GM23338 (cell line): Measurements from ENCODE around the gene B4GALNT2.

Experiments
- CREB1 ChIP-seq: fragments of 250-450 bp; sonication (Bioruptor Pico); IDR thresholded peaks from 2 replicates; pipeline ENCODE4 v1.5.0; 2020; ENCODE audit warnings: low read depth, mild to moderate bottlenecking, moderate library complexity
- CTCF ChIP-seq, 2 experiments: fragments of 200-600 bp in 1 of 2; sonication (generic) in 1 of 2; conservative IDR thresholded peaks; 2 replicates each; pipeline versions ENCODE4 v1.5.1 to v1.6.1; 2016 to 2017; ENCODE audit warnings: antibody characterized with exemption in 2 of 2, low read depth in 2 of 2, mild to moderate bottlenecking in 2 of 2, moderate library complexity in 1 of 2
- ETS1 ChIP-seq: IDR thresholded peaks from 2 replicates; pipeline ENCODE4 v1.6.1; 2016; ENCODE audit warnings: antibody characterized with exemption
- EZH2 ChIP-seq: fragments of 200-600 bp; sonication (generic); IDR thresholded peaks from one replicate; pipeline ENCODE4 v1.8.0; 2017; ENCODE audit warnings: antibody characterized with exemption, mild to moderate bottlenecking, low read depth; ENCODE audit not compliant: unreplicated experiment
- EZH2phosphoT487 ChIP-seq: fragments of 200-600 bp; sonication (generic); IDR thresholded peaks from one replicate; pipeline ENCODE4 v1.8.1; 2018; ENCODE audit warnings: antibody characterized with exemption; ENCODE audit not compliant: unreplicated experiment
- JUNB ChIP-seq: IDR thresholded peaks from one replicate; pipeline ENCODE4 v1.6.1; 2016; ENCODE audit warnings: antibody characterized with exemption; ENCODE audit not compliant: unreplicated experiment
- NANOG ChIP-seq: IDR thresholded peaks from 2 replicates; pipeline ENCODE4 v1.6.1; 2016; ENCODE audit warnings: antibody characterized with exemption, borderline replicate concordance
- POLR2AphosphoS5 ChIP-seq: IDR thresholded peaks from 2 replicates; pipeline ENCODE4 v1.6.1; 2016; ENCODE audit warnings: antibody characterized with exemption, low read depth
- REST ChIP-seq: IDR thresholded peaks from one replicate; pipeline ENCODE4 v1.6.1; 2018; ENCODE audit warnings: antibody characterized with exemption; ENCODE audit not compliant: unreplicated experiment
- STAT1 ChIP-seq: IDR thresholded peaks from one replicate; pipeline ENCODE4 v1.6.1; 2016; ENCODE audit warnings: antibody characterized with exemption; ENCODE audit not compliant: unreplicated experiment
- ZNF114 ChIP-seq: fragments of 250-450 bp; sonication (Bioruptor Pico); IDR thresholded peaks from 2 replicates; pipeline ENCODE4 v1.5.0; 2020; ENCODE audit warnings: mild to moderate bottlenecking, moderate library complexity
- ZNF331 ChIP-seq: fragments of 250-450 bp; sonication (Bioruptor Pico); IDR thresholded peaks from 2 replicates; pipeline ENCODE4 v1.5.0; 2020; ENCODE audit warnings: low read depth, mild to moderate bottlenecking, moderate library complexity
- ZNF462 ChIP-seq: fragments of 250-450 bp; sonication (Bioruptor Pico); IDR thresholded peaks from 2 replicates; pipeline ENCODE4 v1.5.0; 2020; ENCODE audit warnings: mild to moderate bottlenecking, moderate library complexity

DNA sequence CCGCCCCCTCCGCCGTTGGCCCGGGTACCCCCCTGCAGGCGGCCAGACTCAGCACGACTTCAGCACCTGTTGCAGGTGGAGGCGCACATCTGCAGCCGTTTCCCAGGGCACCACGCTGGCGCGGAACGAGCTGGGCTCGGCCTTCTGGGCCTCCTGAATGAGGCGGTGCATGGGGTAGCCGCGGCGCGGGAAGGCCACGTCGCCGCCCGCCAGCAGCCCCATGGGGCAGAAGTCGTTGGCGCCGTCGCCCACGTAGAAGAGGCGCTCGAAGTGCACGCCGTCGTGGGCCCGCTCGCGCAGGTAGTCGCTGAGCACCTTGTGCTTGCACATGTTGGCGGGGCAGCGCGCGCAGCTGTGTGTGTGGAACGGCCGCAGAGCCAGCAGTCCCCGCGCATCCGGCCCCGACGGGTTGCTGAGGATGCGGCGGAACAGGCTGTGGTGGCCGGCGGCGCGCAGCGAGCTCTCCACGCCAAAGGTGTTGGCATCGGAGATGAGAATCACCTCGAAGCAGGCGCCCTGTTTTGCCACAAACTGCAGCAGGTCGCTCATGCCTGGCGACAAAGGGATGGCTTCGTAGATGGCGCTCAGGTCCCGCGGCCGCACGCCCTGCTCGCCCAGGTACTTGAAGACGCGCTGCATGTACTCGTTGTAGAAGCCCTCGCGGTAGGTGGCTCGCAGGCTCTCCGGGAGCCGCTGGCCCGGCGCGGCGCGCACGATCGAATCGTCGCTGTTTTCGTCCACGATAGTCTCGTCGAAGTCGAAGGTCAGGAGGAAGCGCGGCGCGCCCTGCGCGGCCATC lies 91.8 kb downstream of the B4GALNT2 start:
- TF ChIP-seq CTCF (conservative IDR thresholded peaks at IDR 0.05; ENCODE audit: low read depth in 2 of 2) (no peak; a peak in 1 of 4 replicates), EZH2 (peak; percentile 25), ETS1 (no peak), REST (no peak), ZNF462 (CRISPR knock-in tag) (no peak), CREB1 (CRISPR knock-in tag) (no peak), POLR2AphosphoS5 (no peak), EZH2phosphoT487 (no peak), JUNB (no peak), NANOG (no peak), ZNF114 (CRISPR knock-in tag) (no peak), STAT1 (no peak), ZNF331 (CRISPR knock-in tag) (no peak)
